ENCODE results near the gene RAB25. TPM values are rescaled to one million over a fixed set of nuclear protein-coding genes. Genes with fewer than 3 reads are reported as not detected.

Gene RAB25
- polyA plus RNA-seq, 1 experiment = not detected

DNA sequence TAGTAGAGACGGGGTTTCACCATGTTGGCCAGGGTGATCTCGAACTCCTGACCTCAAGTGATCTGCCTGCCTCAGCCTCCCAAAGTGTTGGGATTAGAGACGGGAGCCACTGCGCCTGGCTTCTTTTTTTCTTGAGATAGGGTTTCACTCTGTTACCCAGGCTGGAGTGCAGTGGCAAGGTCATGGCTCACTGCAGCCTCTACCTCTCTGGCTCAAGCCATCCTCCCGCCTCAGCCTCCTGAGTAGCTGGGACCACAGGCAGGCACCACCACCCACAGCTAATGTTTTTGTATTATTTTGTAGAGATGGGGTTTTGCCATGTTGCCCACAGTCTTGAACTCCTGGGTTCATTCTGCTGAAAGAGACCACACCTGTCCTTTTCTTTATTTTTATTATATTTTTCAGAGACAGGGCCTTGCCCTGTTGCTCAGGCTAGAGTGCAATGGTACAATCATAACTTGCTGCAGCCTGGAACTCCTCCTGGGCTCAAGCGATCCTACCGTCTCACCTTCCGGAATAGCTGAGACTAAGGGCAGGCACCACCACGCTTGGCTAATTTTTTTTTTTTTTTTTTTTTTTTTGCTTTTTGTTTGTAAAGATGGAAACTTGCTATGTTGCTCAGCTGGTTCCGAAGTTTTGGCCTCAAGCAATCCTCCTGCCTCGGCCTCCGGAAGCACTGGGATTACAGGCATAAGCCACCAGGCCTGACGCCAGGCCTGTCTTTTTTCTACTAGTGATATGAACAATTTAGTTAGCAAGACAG is 56.6 kb downstream of the RAB25 start:
- DNase-seq (ENCODE audit: low read depth, low spot score) = no peak
- TF ChIP-seq, protein P1, sequence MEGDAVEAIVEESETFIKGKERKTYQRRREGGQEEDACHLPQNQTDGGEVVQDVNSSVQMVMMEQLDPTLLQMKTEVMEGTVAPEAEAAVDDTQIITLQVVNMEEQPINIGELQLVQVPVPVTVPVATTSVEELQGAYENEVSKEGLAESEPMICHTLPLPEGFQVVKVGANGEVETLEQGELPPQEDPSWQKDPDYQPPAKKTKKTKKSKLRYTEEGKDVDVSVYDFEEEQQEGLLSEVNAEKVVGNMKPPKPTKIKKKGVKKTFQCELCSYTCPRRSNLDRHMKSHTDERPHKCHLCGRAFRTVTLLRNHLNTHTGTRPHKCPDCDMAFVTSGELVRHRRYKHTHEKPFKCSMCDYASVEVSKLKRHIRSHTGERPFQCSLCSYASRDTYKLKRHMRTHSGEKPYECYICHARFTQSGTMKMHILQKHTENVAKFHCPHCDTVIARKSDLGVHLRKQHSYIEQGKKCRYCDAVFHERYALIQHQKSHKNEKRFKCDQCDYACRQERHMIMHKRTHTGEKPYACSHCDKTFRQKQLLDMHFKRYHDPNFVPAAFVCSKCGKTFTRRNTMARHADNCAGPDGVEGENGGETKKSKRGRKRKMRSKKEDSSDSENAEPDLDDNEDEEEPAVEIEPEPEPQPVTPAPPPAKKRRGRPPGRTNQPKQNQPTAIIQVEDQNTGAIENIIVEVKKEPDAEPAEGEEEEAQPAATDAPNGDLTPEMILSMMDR (IDR thresholded peaks at IDR 0.05; ENCODE audit: low read depth, low read length) = no peak
- ChIA-PET CTCF (interaction anchor here (32.7 kb wide), 1 partner anchor 20 kb away, joined by 682 read pairs; no protein-coding TSS in a partner anchor), POLR2A (interaction anchor here (0.6 to 0.9 kb wide), 2 partner anchors 9 to 102 kb away, joined by 3 read pairs; no protein-coding TSS in a partner anchor)
- H3K27ac ChIP-seq (ENCODE audit: low read depth, low read length) = no peak overlapping the region
- no peaks in the 10 kb centered on the region for H3K27me3 ChIP-seq (ENCODE audit: control insufficient read depth, insufficient read depth, low read length)
- H3K9me3 ChIP-seq (ENCODE audit: control insufficient read depth, insufficient read depth, low read length) = peaks cover 4% of the 10 kb centered on the region; the same call in 1 of the 2 replicates
- peak overlapping the region; percentile 100 for H3K4me3 ChIP-seq (ENCODE audit: low read depth, low read length)

DNA sequence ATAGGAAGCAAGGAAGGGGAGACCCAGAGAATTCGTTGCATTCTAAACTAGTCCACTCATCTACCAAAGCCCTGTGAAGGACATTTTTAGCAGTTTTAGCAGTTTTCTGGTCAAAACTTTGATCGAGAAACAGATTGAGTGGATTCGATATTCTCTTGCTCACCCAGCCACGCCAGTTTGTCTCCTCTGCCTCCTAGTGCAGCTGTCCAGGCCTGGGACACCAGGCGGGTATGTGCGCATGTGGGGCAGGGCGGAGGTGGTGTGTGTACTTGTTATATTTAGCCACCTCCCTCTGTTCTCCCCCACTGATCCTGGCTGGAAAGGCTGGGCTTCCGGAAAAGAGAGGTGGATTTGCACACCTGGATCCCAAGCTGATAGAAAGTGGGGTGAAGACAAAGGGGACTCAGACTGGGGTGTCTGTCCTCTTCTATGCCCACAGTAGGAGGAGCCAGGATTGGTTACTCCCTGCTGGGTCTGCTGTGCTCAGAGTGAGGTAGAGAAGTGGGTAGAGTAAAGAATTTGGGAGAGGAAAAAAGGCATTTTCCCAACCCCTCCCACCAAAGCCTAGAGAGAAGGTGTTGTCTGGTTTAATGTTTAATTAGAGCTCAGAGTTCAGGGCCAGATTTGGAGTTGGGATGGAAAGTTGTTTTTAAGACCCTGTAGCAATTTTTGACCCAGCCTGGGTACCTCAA is 57.4 kb downstream of the RAB25 start:
- ChIA-PET POLR2A (no interaction called here), CTCF (interaction anchor here (1.0 to 32.7 kb wide), 3 partner anchors 20 to 107 kb away, joined by 3 to 682 read pairs (median 4); no protein-coding TSS in a partner anchor)
- TF ChIP-seq, protein P1 (IDR thresholded peaks at IDR 0.05; ENCODE audit: low read depth, low read length) = no peak

DNA sequence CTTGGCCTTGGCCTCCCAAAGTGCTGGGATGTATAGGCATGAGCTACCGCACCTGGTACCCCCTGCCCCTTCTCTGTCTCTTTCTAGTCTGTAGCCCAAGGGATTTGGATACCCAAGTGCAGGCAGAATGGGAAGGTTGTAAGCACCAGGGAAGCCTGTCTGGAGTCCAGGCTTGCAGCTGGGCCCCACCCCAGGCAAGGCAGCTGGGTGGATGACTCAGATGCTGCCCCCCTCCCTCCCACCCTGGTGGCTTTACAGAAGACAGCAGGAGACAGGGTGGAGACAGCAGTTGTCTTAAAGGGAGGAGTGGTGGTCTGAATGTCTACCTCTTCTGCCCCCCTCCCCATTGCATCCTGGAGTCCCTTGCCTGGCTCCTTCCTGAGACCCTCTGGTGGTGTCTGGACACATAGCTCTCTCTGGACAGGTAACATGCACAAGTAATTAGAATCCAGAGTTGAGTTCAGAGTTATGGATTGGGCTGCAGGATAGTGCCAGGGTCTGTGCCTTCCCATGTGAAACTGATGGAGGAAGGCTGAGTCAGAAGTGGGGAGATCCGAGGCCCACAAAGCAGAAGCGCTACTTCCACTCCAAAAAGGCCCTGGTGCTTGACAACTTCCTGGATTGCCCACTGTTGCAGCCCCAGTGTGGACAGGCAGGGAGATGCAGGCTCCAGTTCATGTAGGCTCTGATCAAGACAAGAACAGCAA is 58.7 kb downstream of the RAB25 start:
- TF ChIP-seq, protein P1 (IDR thresholded peaks at IDR 0.05; ENCODE audit: low read depth, low read length) = no peak; the same call in 1 of the 2 replicates
- Histone ChIP-seq H3K9me3 (ENCODE audit: control insufficient read depth, insufficient read depth, low read length) (peaks cover 4% of the 10 kb centered on the region; the same call in 1 of the 2 replicates), H3K4me3 (ENCODE audit: low read depth, low read length) (peak overlapping the region; percentile 46), H3K27ac (ENCODE audit: low read depth, low read length) (peak overlapping the region; percentile 52), H3K27me3 (ENCODE audit: control insufficient read depth, insufficient read depth, low read length) (no peaks in the 10 kb centered on the region)
- DNase-seq (ENCODE audit: low read depth, low spot score) = no peak
- POLR2A ChIA-PET = interaction anchor here (0.9 to 1.0 kb wide), 2 partner anchors 9 to 14 kb away, joined by 3 read pairs; no protein-coding TSS in a partner anchor
- CTCF ChIA-PET = interaction anchor here (0.5 to 32.7 kb wide), 4 partner anchors 22 to 113 kb away, joined by 3 to 682 read pairs (median 4); no protein-coding TSS in a partner anchor

More for the DNA sequence above, 57.4 kb downstream of the RAB25 start:
- DNase-seq (ENCODE audit: low read depth, low spot score) = no peak
- Histone ChIP-seq H3K4me3 (ENCODE audit: low read depth, low read length) (peak overlapping the region; percentile 100), H3K27ac (ENCODE audit: low read depth, low read length) (peak overlapping the region; percentile 24), H3K9me3 (ENCODE audit: control insufficient read depth, insufficient read depth, low read length) (peaks cover 4% of the 10 kb centered on the region; the same call in 1 of the 2 replicates), H3K27me3 (ENCODE audit: control insufficient read depth, insufficient read depth, low read length) (no peaks in the 10 kb centered on the region)

Other genes starting within 250 kb of the RAB25 start
- 22.3 and 24.5 TPM in 2 replicates for gene GON4L, start 203.9 kb upstream of the RAB25 start, polyA plus RNA-seq (2011; rRNA removed)
- 44.8 and 49.0 TPM in 2 replicates for gene SYT11, start 201.6 kb upstream of the RAB25 start, polyA plus RNA-seq (2011; rRNA removed)
- gene RIT1, start 149.8 kb upstream of the RAB25 start, polyA plus RNA-seq (2011; rRNA removed) = 56.4 and 65.2 TPM in 2 replicates
- 34.9 and 39.0 TPM in 2 replicates for gene KHDC4, start 126.7 kb upstream of the RAB25 start, polyA plus RNA-seq (2011; rRNA removed)
- gene RXFP4, start 119.5 kb upstream of the RAB25 start, polyA plus RNA-seq (2011; rRNA removed) = not detected in 2 replicates
- gene ARHGEF2, start 82.6 kb upstream of the RAB25 start, polyA plus RNA-seq (2011; rRNA removed) = 121 and 128 TPM in 2 replicates
- gene SSR2, start 40.2 kb upstream of the RAB25 start, polyA plus RNA-seq (2011; rRNA removed) = 867 and 961 TPM in 2 replicates
- gene UBQLN4, start 7.4 kb upstream of the RAB25 start, polyA plus RNA-seq (2011; rRNA removed) = 22.7 and 23.2 TPM in 2 replicates
- 42.4 and 60.4 TPM in 2 replicates for gene LAMTOR2, start 6.4 kb upstream of the RAB25 start, polyA plus RNA-seq (2011; rRNA removed)
- gene MEX3A, start 21.3 kb downstream of the RAB25 start, polyA plus RNA-seq (2011; rRNA removed) = 11.8 and 14.6 TPM in 2 replicates
- gene LMNA, start 53.6 kb downstream of the RAB25 start, polyA plus RNA-seq (2011; rRNA removed) = 365 and 382 TPM in 2 replicates
- 0.58 and 0.60 TPM in 2 replicates for gene SEMA4A, start 92.4 kb downstream of the RAB25 start, polyA plus RNA-seq (2011; rRNA removed)
- gene SLC25A44, start 132.9 kb downstream of the RAB25 start, polyA plus RNA-seq (2011; rRNA removed) = 24.1 TPM in 2 replicates
- 43.5 and 53.3 TPM in 2 replicates for gene PMF1, start 151.8 kb downstream of the RAB25 start, polyA plus RNA-seq (2011; rRNA removed)
- gene BGLAP, start 181.0 kb downstream of the RAB25 start, polyA plus RNA-seq (2011; rRNA removed) = 0.12 and 0.45 TPM in 2 replicates
- 0.20 and 0.26 TPM in 2 replicates for gene PAQR6, start 186.9 kb downstream of the RAB25 start, polyA plus RNA-seq (2011; rRNA removed)
- 20.8 and 27.8 TPM in 2 replicates for gene SMG5, start 221.7 kb downstream of the RAB25 start, polyA plus RNA-seq (2011; rRNA removed)
- gene TMEM79, start 223.2 kb downstream of the RAB25 start, polyA plus RNA-seq (2011; rRNA removed) = 1.6 and 1.8 TPM in 2 replicates
- 25.5 and 36.4 TPM in 2 replicates for gene GLMP, start 234.5 kb downstream of the RAB25 start, polyA plus RNA-seq (2011; rRNA removed)
- gene VHLL, start 238.1 kb downstream of the RAB25 start, polyA plus RNA-seq (2011; rRNA removed) = not detected in 2 replicates

Measured in AG04450 (cell line).